Posterior cingulate gyrus (tissue), 11 donors: ENCODE measurements around the gene GID8.

Experiments
- DNase-seq, 10 donors: peaks; one replicate each; pipeline versions ENCODE4 v3.0.0 to v3.0.0-alpha.2; 2020 to 2021; ENCODE audit warnings: mixed read lengths in 3 of 10
- intact Hi-C: fragments of 100-400 bp; cut with DNase I; formaldehyde crosslinking; loops from one replicate; pipeline ENCODE4 v1.15.1; 2023

GID8 gene

DNA sequence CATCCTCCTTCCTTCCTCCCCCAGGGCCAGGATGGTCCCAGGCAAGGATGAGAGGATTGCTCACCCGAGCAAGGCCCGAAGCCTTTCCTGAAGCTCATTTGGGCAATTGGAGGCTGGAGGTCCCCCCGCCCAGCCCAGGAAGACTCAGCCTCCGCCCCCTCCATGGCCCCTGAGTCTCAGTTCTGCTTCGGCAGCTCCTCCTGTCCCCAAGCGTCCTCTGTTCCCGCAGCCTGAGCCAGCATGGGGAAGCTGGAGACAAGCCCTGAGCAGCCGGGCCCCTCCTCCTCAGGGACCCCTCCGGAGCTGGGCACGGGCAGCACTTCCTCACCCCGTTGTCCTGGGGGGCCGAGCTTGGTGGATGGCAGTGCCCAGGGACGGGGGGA, 40.6 kb downstream of the GID8 start:
- intact Hi-C loops: no loop called here
- no peak for DNase-seq

DNA sequence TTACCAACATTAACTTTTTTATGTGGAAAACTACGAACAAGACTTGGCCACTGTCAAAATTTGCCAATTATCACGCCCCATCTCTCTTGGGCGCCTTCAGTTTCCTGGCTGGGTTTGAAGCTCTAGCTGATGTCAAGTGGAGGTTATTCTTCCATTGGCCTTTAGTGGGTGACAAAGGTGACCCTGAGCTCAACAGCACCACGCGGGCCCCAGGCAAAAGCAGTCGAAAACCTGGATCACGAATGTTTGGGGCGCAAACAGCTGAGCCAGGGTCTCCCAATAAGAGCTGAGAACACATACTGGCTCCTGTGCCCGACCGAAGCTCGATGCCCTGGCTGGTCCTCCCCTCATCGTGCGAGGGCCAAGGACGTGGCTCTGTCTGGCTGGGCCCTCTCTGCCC, 41.4 kb downstream of the GID8 start:
- intact Hi-C loops: no loop called here

DNA sequence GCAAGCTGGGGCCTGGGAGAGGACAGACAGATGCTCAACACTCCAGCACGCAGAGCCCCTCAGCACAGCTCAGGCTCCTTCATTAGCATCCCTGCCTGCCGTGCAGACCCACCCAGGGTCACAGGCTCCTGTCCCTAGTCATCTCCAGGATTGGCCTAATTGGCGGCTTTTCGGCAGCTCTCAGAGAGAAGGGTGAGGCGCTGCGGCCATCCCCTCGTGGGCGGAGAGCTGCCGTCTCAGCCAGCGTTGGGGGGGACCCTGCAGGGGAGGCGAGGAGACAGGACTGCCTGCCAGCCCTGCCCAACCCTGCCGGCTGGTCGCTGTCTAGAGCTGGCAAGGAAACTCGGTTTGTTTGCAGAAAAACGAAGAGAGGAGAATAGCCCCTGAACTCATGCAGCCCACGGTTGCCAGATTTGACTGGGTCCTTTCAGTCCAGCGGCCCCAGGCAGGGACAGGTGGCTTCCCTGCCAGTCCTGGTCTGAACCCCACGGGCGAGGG, 42.0 kb downstream of the GID8 start:
- intact Hi-C loops: no loop called here
- no peak for DNase-seq

More for the DNA sequence above, 41.4 kb downstream of the GID8 start:
- DNase-seq: no peak

DNA sequence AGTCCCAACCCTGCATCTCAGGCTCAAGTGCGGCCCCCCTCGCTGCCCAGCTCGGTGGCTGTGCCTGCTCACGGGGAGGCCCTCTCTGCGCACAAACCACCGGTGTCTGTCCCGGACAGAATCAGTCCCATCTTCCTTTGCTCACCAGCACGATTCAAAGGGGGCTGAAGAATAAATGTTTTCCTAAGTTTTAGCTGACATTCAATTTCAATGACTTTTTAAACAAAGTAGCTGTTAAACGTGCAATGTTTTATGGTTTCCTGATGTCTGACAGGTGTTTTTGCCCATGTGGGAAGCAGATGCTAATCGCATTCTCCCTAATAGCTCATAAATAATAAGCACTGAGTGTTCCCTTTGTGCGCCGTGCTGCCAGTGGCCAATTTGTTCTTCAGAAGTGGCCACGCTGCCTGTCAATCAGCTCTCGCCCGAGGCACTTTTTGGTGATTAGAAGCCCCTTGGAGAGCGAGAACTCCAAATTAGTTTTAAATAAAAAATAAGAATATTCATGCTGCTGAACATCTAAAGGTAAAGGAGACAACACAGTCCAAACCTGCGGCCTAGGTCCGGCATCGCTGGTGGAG, 42.5 kb downstream of the GID8 start:
- DNase-seq: no peak
- intact Hi-C loops: no loop called here

DNA sequence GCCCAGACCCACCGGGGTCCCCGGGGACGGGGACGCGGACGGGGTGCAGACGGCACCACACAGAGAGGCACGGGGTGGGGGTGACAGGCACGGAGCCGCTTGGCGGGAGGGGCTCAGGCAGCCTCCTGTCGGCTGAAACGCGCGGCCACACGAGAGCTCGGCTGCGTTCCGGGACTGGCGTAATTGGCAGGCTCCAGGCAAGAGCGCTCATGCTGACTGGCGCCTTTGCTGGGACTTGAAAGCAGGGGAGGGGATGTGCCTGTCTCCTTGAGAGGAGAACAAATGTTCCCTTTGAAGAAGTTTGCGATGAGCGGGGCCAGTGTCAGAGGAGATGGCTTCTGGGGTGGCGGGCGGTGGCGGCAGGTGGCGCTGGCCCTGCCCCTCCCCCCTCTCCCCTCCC, 43.0 kb downstream of the GID8 start:
- intact Hi-C loops: no loop called here
- peak in 7 of 10 donors; percentile 18 to 90 (median 38) for DNase-seq

DNA sequence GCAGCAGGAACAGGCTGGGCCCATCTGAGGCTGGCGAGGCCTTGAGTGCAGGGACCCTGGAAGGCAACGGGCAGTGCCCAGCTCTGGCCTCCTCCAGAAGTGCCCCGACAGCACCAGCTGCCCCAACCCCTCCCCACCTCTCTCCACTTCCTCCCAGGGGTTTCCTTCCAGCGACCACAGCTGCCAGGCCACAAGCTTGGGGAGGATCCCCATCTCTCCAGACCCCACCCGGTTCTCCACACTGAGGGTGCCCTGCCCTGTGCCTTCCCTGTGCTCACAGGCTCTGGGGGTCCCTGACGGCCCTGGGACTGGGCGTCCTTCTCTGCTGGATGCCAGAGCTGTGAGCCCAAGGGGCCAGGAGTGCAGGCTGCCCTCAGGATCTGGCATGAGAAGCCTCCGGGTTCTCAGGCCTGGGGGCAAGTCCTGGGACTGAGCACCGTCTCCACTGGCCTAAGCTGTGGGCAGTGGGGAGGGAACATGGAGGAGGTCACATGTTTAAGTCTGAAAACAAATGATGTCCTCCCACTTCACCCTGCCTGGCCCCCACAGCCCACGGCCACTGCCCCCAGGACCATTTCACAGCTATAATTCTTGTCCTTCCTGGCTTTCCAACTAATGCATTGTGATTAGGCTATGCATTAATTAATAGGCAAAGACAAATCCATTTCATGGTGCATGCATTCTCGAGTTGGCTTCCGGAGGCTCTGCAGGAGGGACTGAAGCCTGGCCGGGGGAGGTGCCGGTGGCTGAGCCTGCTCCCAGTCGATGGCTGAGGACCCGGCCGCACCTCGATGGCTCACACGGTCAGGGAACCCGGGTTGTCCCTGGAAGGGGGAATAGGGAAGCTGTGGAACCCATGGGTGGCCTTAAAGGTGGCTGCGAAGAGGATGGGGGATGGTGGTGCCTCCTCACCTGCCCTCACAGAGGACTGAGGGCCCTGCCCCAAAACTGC, 44.5 kb downstream of the GID8 start:
- intact Hi-C loops: no loop called here
- DNase-seq: no peak

DNA sequence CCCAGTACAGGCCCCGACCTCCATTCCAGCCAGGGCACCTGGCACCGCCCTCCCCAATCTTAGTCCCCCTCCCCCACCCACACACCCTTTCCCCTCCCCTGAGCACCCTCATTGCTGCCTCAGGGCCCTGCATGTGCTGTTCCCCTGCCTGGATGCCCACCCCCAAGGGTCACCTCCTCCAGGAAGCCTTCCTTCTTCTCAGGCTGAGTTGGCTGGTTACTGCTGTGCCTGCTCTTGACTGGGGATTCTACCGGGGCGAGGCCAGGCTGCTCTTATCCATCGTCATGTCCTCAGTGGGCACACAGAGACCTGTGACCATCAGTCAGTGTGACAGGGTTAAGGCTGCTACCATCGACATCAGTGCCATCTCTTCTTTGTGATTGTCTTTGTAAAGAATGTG, 45.3 kb downstream of the GID8 start:
- intact Hi-C loops: no loop called here
- DNase-seq: no peak

DNA sequence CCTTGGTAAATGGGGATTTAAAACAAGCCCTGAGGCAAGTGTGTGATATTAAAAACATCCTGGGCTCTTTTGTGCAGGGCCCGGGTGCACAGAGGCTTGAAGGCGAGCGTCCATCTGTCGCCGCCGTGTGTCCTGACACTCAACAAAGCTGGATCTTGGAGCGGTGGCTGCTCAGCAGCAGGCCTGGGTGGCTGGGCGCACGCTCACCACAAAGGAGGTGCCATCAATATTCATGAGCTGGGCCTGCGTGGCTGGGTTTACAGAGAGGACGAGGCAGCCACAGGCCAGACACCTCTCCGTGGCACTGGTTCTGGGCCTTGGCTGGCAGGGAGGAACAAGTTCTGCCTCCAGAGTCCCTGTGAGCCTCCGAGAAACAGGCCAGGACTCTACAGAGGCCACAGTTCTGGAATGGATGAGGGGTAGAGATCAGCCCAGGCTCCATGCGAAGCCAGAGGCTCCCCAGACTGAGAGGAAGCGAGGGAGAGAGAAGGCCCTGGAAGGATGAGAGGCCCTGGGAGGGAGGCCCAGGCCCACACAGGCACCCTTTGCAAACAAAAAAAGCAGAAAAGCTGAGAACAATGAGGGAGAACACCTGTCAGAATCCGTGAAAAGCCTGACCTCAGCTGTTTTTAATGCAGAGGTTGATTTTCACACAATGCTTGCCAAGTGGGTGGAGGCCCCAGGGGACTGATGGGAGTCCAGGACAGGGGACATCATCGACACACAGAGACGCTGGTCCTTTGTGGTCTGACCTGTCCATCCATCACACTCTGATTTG, 46.9 kb downstream of the GID8 start:
- intact Hi-C loops: no loop called here
- DNase-seq: peak in 7 of 10 donors; percentile 22 to 90 (median 50)

DNA sequence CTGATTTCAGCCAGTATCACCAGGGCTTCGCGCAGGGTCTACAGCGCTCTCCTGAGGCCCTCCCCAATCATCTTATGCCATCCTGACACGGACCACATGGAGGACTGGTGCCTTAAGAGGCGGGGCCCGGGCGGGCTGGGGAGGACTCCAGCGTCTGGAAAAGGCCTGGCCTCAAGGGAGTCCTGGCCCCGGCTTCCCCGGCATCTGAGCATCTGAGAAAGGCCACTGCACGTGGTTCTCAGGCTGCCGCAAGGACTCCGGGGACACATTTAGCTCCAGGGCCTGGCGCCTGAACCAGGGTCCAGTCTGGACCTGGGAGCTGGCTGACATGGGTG, 47.5 kb downstream of the GID8 start:
- no peak for DNase-seq
- intact Hi-C loops: no loop called here

DNA sequence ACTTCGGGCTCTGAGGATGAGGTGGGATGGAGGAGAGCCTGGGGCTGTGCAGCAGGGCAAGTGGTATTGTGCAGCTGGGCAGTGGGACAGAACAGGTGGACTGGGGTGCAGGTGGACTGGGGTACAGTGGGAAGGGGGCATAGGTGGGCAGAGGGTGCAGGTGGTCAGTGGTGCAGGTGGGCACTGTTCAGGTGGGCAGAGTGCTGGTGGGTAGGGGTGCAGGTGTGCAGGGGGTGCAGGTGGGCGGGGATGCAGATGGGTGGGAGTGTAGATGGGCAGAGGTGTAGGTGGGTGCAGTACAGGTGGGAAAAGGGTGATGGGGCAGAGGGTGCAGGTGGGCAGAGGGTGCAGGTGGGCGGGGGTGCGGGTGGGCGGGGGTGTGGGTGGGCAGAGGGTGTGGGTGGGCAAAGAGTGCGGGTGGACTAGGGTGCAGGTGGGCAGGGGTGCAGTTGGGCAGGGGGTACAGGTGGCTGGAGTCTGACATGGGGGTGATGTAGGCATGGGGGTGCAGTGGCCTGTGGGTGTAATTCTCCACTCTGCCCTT, 48.4 kb downstream of the GID8 start:
- intact Hi-C loops: no loop called here

DNA sequence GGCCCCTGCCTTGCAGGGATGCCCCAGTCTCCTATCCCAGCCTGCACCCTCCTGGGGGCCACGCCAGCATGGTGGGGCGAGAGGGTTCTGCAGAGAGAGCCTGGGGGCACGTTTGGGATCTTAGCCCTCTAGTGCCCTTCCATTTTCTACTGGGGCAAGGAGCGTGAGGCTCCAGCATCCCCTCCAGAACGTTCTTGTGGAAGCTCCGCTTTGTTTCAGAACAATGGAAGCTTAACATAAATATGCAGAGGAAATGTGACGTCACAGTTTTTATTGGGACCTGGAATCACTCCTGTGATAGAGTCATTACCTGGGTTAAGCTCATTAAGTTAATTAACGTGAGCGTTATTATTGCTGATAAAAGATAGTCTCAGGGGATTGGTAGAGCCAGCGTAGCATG, 49.2 kb downstream of the GID8 start:
- intact Hi-C loops: no loop called here
- no peak for DNase-seq

More for the DNA sequence above, 48.4 kb downstream of the GID8 start:
- DNase-seq: no peak

DNA sequence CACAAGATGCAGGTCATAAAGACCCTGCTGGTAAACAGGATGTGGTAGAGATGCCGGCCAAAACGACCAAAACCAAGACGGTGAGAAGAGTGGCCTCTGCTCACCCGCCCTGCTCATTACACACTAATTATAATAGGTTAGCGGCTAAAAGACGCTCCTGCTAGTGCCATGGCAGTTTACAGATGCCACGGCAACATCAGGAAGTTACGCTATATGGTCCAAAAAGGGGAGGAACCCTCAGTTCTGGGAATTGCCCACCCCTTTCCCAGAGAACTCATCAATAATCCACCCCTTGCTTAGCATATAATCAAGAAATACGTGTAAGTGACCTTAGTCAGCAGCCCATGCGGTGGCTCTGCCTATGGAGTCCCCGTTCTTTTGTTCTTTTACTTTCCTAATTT, 51.3 kb downstream of the GID8 start:
- intact Hi-C loops: no loop called here
- no peak for DNase-seq

DNA sequence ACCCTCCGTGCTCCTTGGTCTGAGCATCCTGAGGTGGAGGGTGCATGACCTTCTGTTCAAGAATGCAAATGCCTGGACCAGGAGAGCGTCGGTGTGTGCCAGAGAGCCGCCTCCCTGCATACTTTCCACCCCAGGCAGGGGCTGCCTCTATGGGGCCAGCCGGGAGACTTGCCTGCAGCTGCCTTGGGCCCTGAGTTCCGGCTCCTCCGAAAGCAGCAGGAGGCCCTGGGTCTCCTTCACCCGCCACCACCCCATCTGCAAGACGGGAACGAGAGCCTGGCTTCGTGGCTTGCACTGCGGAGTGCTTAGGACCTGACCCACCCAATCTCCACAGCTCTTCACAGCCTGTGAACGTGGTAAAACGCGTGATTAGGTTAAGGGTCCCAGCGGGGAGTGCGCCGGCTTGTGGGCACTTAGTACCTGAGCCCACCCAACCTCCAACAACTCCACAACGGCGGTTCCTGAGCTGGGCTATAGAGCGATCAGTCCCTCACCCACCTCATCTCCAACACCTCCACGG, 52.4 kb downstream of the GID8 start:
- intact Hi-C loops: no loop called here

DNA sequence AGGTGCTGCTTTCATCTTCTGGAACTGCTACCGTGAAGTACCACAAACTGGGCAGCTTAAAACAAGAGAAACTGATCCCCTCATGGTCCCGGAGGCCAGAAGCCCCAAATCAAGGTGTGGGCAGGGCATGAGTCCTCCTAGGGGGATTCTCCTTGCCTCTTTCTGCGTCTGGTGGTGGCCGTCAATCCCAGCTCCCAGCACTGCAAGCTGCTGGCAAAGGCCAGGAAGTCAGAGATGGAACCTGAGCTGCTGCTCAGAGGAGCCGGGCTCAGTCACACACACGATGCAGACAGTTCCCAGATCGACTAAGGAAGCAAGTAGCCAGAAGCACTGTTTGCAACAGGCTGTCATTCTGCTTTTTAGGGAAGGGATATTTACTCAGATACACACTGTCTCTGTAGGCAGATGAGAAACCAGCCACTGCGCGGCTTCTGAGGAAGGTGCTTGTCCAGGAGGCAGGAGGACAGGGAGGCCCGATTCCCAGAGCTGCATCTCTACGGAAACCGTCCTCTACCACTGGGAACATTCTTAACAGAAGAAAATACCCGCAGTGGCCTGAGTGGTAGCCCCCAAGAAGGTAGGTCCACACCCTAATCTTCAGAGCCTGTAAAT, 53.4 kb downstream of the GID8 start:
- DNase-seq: peak in 1 of 10 donors; percentile 74

More for the DNA sequence above, 52.4 kb downstream of the GID8 start:
- DNase-seq: peak in 1 of 10 donors; percentile 62

DNA sequence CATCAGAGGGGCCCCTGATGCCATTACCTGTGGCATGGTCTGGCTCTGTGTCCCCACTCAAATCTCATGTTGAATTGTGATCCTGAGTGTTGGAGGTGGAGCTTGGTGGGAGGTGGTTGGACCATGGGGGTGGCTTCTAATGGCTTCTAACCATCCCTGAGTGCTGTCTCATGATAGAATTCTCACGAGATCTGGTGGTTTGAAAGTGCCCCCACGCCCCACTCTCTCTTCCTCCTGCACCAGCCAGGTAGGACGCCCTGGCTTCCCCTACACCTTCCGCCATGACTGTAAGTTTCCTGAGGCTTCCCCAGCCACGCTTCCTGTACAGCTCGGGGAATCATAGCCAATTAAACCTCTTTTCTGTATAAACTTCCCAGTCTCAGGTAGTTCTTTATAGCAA, 53.9 kb downstream of the GID8 start:
- intact Hi-C loops: no loop called here
- DNase-seq: peak in 1 of 10 donors; percentile 34

More for the DNA sequence above, 53.4 kb downstream of the GID8 start:
- intact Hi-C loops: no loop called here

DNA sequence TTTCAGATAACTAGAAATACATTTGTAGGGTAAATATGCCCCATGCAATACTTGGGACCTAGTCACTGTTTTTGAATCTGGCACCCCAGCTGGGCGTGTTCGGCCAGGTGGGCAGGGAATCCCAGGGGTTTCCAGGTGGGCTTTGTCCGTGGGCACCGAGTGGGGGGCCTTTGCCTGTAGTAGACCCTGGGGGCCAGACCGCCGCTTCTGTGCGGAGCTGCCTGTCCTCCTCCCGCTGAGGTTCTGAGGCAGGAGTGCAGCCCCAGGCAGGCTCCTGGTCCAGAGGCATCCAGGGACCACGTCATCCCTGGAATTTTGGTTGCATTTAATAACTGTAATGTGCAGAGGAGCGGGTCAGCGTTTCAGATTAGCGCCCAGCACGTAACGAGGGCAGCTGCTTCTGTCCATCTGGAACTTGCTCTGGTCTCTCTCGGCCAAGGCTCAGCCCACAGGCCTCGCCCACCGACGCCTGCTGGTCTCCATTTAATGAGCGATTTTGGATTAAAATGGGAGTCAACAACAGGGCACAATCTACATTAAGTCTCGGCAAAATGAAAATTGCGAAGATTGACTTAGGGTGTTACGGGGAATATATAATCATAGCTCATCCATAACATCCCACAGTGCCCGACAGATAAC, 56.0 kb downstream of the GID8 start:
- peak in 1 of 10 donors; percentile 38 for DNase-seq
- intact Hi-C loops: no loop called here

DNA sequence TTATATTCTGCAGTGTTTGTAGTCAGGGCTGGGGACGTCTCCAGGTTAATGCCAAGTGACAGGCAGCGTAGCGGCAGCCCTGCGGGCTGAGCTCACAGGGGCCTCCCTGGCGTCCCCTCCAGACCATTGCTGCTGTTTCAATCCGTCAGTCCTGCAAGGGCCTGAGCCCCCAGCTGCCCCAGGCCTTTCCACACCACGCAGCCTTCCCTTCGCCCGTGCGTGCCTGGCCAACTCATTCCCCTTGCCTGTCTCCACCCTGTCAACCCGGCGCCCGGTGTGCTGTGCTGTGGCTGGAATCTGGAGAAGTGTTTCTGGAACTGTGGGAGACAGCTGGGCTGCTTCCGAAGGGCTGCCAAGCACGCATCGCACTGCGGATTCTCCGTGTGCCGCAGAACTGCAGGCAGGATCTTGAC, 56.9 kb downstream of the GID8 start:
- intact Hi-C loops: no loop called here
- peak in 2 of 10 donors; percentile 73 to 75 for DNase-seq

DNA sequence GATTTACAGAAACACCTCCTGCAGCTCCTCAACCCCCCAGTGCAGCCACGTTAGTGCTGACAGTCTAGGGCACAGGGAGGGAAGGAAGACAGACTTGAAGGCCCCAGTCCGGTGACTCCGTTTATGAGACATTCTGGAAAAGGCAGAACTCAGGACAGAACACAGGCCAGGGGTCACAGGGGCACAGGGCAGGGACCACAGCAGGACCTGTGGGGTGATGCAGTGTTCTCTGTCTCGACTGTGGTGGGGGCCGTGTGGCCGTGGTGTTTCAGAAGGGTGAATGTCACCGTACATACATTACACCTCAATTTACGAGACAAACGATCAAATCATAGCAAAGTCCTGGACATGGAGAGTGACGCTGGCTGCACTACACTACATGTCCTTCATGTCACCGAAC, 57.5 kb downstream of the GID8 start:
- peak in 2 of 10 donors; percentile 50 to 51 for DNase-seq
- intact Hi-C loops: no loop called here

DNA sequence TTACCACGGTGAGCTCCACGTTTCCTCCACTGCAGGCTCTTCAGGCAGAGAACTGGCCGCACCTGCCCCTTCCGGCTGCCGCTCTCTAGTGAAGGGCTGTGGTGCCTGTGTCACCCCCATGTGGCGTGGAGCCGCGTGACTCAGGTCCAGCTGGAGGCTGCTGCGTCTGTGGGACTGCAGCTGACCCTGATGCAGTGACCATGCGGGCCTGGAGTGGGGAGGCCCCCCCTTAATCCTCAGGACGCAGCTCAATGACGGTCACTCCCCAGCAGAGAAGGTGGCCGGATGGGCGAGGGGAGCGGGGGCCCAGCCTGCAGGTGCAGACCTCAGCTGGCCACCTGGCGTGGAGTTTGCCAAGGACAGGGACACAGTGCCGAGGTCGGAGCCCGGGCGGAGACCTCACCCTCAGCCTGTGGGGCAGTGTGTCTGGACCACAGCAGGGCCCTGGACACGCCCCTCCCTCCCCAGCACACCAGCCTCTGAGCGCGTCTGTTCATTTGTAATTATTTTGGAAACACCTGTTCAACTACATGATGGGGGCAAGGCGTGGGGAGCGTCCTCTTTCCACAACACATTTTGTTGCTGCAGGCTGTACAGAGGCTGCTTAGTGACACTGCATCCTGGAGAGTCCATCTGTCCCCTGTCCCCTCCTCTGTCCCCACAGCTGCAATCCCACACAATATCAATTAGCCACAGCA, 58.1 kb downstream of the GID8 start:
- peak in 2 of 10 donors; percentile 58 to 75 for DNase-seq
- intact Hi-C loops: no loop called here
